Measurements from ENCODE around the gene BMP4.

GRCh38 chr14:53949201-53949600, 7.4 kb downstream of the BMP4 start:
- TF ChIP-seq POLR2A (IDR thresholded peaks at IDR 0.05; ENCODE audit: low read depth, low read length): no peak
- no peak for TF ChIP-seq POLR2AphosphoS5 (IDR thresholded peaks at IDR 0.05; ENCODE audit: low read depth, low read length)

Measured in GM12892 (cell line).